Stimulated activated CD4-positive, alpha-beta T cell treated with anti-CD3 and anti-CD28 coated beads, Interleukin-4, amount 100 ng/mL, for 24 hours (primary cell): Measurements from ENCODE around the gene NCOR2.

Source experiments
- DNase-seq: peaks from one replicate; pipeline ENCODE4 v3.0.0-alpha.2; 2020

NCOR2 gene

DNA sequence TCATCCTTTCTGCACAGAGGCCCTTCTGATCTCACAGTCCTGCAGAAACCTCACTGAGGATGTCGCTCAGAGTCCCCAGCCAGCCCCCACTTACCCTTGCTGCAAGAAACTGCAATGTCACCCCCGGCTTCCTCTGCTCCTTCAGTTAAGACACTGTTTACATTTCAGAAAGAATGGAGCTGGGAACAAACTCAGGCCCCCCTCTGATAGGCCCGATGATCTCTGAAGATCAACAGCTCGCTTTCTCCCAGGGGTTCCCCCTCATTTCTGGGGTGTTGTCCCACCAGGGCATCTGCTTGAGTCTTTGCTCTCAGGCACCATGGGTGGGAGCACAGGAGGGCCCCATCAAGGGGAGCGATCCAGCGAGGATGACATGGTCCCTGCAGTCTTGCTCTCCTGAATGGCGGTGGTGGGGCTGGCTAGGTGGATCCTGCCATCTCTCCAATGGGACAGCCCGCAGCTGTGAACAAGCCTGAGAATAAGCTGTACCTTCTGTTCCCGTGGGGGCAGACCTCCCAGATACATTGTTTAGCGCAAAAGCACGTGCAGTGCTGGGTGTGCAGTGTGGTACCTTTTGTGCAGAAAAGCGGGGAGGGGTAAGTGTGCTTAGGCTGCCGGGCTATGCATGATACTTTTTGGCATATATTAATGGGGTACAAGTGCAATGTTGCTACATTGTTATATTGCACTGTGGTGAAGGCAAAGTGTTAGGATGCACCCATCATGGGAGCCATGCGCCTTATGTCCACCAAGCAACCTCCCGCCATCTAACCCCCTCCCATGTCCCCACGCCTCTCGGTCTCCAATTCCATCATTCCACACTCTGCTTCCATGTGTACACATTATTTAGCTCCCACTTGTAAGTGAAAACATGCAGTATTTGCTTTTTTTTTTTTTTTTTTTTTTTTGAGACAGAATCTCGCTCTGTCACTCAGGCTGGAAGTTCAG lies 6.7 kb upstream of the NCOR2 start:
- DNase-seq = no peak

DNA sequence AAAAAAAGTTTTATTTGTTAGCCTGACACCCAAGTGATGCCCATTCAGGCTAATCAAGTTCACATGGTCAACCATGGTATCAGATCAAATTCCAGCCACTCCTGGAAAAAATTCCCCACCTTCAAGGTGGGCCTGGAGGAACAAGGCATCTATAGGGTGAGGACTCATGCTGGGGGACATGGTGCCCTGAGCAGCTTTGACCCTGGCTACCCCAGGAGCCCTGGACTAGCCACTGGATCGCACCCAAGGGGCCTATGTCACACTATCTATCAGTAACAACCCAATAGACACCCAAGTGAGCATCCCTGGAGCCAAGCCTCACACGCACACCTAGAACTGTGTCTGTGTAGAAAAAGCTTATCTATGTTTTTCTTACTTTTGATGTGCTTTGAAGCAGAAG lies 4.1 kb upstream of the NCOR2 start:
- no peak for DNase-seq

DNA sequence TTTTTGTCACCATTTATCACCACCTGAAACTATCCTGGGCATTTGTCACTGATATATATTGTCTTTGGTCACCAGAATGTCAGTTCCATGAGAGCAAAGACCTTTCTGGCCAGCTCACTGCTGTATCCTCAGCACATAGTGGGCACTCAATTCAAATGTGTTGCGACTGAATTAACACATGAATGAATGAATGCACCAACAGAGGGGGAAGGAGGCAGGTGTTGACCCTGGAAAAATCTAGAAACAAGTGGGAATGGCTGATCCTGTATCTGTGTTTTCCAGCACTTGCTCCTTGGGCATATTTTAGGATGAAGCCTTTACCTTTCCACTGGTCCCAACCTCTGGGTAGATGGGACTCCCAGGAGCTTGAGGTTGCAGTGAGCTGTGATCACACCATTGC lies 3.4 kb upstream of the NCOR2 start:
- DNase-seq = no peak

DNA sequence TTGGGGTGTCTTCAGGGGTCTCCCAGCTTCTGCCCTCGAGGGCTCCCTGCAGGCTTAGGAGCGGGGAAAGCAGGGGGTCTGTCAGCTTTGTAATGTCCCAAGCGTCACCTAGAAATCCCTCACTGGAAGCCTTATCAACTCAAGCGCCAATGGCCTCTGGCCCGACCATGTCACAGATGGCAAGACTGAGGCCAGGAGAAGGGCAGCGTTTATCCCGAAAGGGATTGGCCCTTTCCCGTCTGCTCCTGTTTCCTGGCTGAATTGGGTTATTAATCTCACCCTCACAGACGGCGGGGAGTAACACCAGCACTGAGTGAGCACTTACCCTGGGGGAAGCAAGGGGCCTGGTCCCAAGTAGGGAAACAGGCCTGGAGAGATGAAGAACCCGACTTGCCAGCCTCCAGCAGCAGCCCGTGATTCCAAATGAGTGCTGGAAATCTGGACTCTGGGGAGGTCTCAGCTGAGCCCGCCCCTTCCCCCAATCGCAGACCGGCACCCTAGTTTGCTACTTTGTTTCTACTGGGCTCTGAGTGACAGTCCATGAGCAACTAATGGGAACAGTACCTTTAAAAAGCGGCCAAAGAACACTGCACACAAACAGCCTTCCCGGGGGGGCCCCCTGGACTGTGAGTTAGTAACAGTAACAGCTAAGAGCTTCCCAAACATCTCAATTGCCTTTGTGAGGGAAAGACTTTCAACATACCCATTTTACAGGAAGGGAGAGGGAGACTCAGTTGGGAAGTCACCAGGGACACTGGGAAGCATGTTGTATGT lies 2.1 kb upstream of the NCOR2 start:
- no peak for DNase-seq

DNA sequence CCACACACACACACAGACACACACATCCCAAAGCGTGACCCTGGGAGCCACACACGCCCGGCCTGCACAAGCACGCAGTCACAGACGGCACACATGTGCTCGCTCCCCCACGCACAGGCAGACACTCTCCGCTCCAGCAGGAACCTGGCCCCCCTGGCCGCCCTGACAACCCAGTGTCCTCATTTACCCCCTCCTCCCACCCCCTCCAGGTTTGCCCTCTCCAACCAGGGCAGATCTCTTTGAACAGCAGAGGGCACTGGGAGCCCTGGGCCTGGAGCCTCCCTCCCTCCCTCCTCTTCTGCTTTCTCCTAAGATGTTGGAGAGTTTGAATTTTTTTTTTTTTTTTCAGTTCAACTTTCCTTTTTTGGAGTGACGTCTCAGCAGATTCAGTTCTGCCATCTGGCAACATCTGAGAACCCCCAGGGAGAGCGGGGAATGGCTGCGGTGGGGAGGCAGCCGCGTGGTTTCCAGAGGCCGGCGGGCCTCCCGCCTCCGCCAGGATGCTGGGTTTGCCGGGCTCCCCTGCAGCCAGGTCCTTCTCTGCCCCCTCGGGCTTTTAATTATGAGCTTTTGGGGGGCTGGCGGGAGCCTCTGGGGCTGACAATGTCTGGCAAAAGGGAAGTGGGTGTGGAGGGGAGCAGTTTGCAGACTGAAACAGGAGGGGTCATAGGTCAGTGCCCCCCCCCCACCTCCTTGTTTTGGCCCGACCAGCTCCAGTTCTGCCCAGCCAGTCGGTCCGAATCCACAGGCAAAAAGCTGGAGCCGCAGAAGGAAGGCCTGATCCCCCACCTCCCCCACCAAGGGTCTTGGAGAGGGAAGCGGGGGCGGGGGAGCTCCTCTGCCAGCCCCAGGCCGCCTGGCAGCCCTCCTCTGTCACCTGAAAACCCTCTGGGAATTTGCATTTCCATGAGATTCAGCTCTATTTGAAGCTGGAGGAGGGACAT lies 1.3 kb upstream of the NCOR2 start:
- peak; percentile 11 for DNase-seq

DNA sequence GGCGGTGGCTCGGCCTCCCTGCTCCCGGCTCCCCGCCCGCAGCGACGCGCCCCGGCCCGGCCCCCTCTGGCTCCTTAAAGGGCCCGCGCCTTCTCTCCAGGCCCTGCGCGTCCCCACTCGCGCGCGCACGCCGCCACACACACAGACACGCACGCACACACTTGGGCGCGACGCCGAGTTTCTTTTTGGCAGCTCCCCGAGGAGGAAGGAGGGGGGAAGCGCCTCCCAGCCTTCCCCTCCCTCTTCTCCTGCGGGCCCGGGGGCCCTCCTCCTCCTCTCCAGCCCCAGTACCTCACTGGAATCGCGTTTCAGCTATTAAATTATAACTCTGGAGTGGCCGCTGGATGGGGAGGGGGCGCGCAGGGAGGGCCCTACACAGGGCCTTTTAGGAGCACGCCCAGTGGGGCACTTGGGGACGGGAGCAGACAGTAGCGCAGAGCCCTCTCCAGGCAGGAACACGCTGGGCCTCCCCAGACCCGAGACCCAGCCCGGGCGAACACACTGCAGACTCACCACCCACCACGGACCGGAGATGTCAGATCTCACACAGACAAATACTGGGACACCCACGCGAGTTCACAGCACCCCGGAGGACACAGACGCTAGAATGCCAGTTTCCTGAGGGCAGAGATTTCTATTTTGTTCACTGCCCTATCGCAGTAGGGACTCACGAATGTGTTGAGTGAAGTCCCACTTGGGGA lies 411 bp upstream of the NCOR2 start:
- DNase-seq = peak; percentile 78

DNA sequence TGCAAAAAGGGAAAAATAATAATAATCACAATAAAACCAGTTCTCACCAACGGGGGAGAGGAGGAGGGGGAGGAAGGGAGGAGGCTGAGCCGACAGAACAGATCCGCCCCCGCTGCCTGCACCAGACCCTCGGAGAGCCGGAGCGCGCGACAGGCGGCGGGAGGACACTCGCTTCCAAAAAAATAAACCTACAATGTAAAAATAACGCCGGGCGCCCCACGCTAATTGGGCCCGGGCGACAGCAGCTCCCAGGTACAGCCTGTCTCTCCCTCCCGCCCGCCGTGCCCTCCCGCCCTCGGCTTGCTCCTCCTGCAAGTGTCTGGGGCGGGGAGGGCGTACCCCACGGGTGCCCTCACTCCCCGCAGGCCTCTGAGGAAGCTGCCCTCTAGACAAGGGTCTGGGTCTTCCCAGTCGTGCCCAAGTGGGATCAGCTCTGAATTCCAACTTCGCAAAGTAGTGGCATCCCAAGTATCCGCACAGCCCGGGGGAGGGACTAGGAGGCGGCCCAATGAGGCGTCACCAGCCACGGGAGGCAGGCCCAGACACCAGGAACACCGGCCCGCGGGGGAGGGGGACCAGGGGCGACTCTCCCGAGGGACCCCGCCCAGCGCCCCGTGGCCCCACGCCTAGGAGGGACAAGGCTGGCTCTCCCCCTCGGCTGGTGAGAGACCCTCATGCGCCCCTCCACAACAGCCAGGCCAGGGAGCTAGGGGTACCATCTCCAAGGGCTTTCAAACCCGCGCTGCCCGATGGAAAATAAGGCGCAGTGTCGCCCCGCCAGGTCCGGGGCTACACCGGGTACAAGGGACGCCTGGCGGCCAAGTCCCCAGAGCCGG lies 1.0 kb downstream of the NCOR2 start:
- DNase-seq = peak; percentile 70

DNA sequence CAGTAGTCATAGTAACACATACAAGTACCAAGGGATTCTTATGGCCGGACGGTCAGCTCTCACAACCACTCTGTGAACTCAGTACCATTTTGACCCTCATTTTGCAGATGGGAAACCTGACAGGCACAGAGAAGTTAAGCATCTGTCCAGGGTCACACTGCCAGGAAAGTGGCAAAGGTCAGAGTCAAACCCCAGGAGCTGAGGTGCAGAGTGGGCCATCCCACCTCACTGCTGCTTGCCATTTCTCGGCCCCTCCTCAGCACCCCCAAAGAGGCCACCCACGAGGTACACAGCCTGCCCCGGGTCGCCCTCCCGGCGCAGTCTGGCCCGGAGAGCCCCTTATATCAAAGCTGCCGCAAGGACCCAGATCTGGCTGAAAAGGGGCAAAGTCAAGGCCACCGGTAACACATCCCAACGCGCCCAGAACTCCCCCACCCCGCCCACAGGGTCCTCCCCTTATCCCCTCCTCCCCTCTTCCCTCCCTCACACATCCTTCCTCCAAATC lies 1.7 kb downstream of the NCOR2 start:
- no peak for DNase-seq

DNA sequence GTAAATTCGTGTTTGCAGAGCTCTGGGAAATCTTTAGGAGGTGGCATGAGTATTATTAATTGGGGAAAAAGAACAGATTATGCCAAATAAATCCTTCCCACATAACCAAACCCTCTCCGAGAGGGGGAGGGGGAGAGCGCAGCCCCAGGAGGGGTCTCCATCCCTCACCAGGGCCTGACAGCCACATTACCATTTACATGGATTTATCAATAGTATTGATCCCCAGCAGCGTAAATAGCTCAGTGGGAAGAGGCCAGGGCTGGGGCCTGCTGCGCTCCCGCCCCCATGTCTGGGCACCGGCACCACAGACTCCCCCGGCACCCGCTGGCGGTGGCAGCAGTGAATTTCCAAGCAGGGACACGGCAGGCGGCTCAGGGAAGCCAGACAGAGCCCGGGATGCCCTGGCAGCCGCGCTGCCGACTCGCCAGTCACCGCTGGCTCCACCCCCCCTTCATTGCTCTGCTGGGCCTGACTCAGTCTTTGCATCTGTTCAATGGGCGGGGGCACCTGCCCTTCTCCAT lies 2.4 kb downstream of the NCOR2 start:
- no peak for DNase-seq

DNA sequence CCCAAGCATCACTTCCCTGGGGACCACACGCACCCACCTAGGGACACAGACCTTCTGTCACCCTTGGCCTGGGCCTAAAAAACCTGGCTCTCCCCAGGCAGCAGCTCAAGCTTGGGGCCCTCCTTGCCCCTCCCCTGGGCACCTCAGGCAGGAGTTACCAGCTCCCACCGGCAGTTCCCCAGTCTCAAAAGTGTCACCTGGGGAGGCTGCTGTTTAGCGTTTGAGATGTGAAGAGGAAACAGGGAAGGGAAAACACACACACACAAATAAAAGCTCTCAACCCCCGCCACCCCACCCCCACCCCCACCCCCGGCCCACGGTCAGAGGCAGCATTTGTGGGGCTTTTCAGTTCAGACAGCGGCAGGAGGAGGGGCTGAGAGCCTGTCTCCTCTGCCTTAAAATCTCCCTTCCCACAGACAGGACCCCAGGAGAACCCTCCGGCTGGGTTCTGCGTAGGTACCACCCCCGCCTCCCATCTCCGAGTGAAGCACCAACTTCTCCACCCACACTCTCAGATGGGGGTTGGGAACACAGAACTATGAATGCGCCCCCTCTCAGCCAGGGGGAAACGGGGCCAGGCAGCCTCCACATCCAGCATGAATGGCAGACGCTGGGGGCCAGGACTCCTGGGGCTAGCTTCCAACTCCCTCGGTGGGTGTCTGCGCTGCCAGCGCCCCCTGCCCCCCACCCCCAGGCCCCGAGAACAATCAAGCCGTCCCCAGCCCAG lies 3.0 kb downstream of the NCOR2 start:
- no peak for DNase-seq

DNA sequence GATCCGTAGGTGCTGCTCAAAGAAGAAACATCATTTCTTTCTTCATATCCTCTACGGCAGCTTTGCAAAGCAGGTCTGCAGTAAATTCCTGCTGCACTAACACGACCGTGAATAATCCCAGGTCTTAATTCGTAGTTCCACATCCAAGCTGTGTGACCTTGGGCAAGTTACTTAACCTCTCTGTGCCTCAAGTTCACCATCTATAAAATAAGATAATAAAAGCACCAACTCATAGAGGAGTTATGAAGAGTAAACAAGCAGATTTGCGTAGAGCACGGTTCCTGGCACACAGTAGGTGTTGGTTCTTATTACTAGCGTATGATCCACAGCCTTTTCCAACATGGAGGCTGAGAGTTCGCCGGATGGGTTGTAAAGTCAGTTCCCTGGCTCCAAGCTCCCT lies 3.6 kb downstream of the NCOR2 start:
- DNase-seq = no peak

DNA sequence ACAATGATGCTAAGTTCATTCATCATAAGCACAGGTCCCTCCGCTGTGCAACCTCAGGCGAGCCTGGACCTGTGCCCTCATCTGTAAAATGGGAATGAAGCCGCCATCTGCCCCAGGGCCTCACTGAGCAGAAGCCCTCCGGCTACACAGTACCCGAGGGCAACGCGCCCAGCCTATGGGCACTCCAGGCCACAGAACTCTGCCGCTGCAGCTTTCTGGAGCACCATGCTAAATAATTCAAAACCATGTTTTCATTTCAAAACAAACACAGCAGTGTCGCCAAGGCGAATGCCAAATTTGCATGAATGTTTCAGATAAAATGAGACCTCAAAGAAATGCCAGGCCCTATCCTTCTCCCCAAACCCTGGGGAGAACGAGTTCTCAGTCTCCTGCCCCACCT lies 4.0 kb downstream of the NCOR2 start:
- DNase-seq = no peak

DNA sequence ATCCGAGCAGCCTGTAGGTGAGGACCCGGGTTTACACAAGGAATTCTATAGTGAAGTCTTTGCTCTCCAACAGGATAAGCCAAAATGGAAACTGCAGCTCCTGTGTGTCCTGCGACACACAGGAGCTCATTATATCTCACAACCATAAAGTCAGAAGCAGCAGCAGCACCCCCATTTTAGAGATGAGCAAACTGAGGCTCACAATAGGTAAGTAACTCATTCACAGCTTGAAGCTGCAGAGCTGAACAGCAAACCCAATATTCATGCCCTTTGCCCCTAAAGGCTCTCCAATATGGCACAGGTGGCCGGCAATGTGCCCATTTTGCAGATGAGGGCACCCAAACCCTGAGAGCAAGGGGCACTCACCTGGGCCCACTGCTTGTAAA lies 4.6 kb downstream of the NCOR2 start:
- DNase-seq = no peak

DNA sequence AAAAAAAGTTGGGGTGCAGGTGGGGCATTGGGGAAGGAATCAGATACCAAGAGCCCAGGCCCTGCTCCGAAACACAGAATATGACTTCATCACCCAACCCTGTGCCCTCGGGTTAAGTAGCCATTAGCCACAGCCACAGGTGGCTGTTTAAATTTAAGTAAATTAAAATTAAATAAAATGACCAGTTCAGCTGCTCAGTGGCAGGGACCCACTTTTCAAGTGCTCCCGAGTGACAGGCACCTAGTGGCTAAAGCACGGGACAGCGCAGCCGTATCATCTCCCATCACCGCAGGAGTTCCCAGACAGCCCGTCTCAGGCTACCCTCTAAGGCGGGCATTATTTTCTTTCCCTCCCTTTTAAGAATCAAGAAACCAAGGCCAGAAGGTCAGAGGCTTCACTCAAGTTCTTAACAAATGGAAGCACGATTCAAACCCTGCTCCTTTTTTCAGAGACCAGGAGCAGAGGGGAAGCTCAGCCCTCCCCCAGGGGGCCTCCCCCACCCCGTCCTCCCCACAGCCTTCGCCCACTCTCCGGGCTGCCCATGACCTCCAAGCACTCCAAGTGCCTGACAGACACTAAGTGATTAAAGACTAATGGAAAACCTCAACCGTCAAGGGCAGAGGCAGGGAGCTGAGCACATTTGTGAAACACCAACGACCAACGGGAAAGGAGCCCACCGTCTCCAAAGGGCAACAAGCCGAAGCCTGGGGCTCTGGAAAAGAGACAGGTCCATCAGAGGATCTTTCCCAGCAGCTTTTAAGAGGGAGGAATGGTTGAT lies 5.2 kb downstream of the NCOR2 start:
- DNase-seq = no peak

DNA sequence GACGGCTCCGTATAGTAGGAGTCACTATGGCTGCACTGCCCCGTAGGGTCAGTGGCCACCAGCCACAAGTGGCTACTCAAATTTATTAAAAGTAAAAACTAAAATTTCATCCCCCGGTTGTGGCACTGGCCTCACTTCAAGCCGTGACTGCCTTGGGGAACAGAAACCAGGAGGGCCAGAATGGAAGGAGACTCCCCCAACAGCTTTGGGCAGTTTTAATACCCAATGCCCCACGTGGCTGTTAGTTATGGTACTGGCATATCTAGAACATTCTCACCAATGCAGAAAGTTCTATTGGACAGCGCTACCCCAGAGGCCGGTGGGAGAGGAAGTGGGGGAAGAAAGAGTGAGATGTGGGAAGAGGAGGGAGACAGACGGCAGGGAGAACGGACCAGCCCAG lies 6.2 kb downstream of the NCOR2 start:
- DNase-seq = no peak

DNA sequence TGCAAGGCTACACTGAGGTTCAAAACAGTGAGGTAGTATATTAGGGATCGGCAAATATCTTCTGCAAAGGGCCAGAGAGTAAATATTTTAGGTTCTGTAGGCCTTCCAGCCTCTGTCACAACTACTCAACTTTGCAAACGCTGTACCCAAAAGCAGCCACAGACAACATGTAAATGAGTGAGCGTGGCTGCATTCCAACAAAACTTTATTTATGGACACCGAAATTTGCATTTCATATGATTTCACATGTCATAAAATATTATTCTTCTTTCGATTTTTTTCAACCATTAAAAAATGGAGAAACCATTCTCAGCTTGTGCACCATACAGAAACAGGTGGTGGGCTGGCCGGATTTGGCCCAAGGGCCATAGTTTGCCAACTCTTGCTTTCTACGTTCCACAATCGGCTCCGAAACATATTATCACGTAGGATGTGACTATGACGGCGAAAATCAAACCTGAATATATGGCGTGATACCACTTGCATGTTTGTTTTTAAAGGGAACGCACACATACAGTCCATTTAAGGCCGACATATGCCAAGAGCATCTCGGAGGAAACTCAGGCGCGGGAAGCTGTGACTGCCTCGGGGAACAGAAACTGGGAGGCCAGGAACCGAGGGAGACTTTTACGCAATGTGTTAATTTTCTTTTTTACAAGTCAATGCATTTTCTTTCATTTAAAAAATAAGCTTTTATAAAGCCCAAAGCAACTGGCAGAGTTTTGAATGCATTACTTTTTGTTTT lies 7.1 kb downstream of the NCOR2 start:
- DNase-seq = no peak

DNA sequence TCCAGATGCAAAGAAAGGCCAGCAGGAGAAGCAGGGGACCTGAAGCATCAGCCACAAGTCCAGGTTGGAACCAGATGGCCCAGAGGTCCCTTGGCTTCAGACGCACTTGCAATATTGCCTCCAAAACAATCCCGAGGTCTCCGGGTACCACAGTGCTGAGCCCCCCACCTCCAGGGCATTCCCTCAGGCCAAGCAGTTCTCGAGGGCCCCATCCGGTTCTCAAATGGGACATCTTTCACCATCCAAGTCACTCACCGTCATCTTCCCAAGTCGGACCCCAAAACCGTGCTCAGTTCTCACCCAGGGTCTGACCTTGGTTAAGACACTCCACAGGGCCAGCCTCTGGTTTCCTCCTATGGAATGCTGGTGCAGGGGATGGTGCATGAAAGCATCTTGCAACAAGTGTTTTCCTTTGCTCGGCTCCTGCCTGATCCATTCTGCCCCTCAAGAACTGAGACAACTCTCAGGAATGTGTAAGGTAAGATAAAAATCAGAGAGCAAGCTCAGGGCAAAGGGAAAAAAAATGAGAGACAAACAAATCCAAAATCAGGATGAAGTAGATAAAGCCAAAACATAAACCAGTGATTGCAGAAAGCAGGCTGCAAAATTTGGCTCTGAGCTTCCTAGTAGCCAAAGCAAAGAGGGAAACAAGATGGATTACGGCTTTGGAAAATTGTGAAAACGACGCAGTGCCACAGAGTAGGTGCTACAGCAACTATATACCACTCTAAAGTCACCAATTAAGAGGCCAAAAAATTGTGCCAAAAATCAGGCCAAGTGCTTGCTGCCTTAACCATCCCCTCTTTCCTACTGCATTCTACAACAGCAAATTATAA lies 8.0 kb downstream of the NCOR2 start:
- no peak for DNase-seq

DNA sequence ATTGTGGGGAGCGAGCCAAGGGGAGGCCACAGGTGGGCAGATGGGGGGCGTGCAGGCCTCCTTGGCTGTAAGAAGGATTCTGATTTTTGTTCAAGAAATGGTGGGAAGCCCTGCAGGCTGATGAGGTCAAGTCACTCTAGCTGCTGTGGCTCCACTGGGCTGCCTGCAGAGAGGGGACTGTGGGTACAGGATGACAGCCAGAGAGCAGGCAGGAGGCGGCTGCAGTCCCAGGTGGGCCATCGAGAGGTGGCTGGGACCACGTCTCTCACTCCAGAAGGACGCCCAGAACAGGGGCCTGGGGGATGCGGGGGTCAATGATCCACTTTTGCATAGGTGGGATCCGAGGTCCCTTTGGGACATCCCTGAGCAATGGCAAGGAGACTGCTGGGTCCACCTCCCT lies 9.1 kb downstream of the NCOR2 start:
- no peak for DNase-seq
